ENCODE measurements around the gene PEX13. TPM values are rescaled to one million over a fixed set of nuclear protein-coding genes. Genes with fewer than 3 reads are reported as not detected.
"Not testable (repeated sequence)": the region's sequence is repeated elsewhere in the genome, so short reads cannot be mapped to it uniquely, and the experiment has no call there.

Gene PEX13
- total RNA-seq, 2 donors from 2014 or later, result 18.2 to 19.8 TPM

DNA sequence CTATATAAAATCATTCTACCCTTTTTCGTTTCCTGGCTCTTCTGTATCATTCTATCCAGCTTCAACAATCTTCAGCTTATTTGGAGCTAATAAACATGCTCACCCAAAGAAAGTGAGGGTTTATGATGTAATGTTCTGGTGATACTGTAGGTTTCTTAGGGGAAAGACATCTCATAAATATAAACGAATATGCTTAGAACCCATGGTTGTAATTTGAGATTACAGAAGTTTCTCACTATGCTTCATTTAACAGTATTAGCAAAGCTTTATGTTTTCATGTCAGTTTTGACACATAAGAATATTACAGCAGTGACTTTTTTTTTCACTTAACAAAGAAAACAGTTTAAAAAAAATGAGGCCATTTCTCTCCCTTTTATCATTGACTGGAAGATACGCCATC is 11.8 kb upstream of the PEX13 start:
- Histone ChIP-seq H3K9me3 (no peaks in the 10 kb centered on the region), H3K4me1 (peaks cover 23% of the 10 kb centered on the region), H3K36me3 (replicated peaks in 1 of 2; ENCODE audit: insufficient read depth in 1 of 2, low read depth in 2 of 2) (no peaks in the 10 kb centered on the region), H3K27ac (peak overlapping the region in 3 of 4 donors; percentile 57 to 73 (median 62)), H3K4me3 (no peak overlapping the region), H3K27me3 (no peaks in the 10 kb centered on the region)
- TF ChIP-seq, protein P1, sequence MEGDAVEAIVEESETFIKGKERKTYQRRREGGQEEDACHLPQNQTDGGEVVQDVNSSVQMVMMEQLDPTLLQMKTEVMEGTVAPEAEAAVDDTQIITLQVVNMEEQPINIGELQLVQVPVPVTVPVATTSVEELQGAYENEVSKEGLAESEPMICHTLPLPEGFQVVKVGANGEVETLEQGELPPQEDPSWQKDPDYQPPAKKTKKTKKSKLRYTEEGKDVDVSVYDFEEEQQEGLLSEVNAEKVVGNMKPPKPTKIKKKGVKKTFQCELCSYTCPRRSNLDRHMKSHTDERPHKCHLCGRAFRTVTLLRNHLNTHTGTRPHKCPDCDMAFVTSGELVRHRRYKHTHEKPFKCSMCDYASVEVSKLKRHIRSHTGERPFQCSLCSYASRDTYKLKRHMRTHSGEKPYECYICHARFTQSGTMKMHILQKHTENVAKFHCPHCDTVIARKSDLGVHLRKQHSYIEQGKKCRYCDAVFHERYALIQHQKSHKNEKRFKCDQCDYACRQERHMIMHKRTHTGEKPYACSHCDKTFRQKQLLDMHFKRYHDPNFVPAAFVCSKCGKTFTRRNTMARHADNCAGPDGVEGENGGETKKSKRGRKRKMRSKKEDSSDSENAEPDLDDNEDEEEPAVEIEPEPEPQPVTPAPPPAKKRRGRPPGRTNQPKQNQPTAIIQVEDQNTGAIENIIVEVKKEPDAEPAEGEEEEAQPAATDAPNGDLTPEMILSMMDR (IDR thresholded peaks at IDR 0.05), result no peak
- no peak for TF ChIP-seq POLR2A (IDR thresholded peaks at IDR 0.05)
- WGBS, 2 donors, result 62 to 66% methylated on average over 3 of the region's 3 CpGs
- ATAC-seq, result no peak
- no peak for DNase-seq
- intact Hi-C loops (cut with DNase I), result loop anchor here (10.0 kb wide), 1 partner anchor 211 kb away; no protein-coding TSS in a partner anchor

DNA sequence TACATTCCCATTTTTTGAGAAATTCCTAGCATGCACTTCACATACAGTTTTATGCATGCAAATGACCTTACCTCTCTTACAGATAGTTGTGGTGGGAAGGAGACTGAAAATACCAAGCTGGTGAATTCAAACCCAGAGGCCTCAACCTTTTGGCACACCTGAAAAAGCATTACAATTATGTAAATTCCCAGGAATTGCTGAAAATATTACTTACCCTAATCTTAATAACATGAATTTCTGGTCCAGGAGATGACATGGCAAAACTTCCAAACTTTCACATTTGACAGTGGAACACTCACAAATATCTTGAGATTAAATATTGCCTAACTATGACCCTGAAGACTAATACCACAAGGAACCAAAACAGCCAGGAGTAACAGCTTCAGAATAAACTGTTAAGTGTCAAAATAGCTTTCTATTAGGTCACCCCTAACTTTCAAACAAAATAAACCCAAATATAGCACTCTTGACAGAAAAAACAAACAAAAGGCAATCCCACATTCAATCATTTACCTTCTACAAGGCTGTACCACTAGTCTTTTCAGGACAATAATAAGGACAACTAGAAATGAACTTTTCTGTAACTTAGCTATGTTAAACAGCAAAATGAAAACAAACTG is 10.9 kb upstream of the PEX13 start:
- TF ChIP-seq POLR2A (IDR thresholded peaks at IDR 0.05), result no peak
- TF ChIP-seq, protein P1 (IDR thresholded peaks at IDR 0.05), result no peak
- H3K27ac ChIP-seq, result peak overlapping the region in 3 of 4 donors; percentile 57 to 73 (median 62)
- ATAC-seq (peak; percentile 79), DNase-seq (no peak)
- no peak overlapping the region for H3K4me3 ChIP-seq
- intact Hi-C loops (cut with DNase I), result loop anchor here (10.0 kb wide), 1 partner anchor 212 kb away; no protein-coding TSS in a partner anchor
- peaks cover 26% of the 10 kb centered on the region for H3K4me1 ChIP-seq
- no peaks in the 10 kb centered on the region for H3K9me3 ChIP-seq
- no peaks in the 10 kb centered on the region for H3K27me3 ChIP-seq
- H3K36me3 ChIP-seq (replicated peaks in 1 of 2; ENCODE audit: insufficient read depth in 1 of 2, low read depth in 2 of 2), result no peaks in the 10 kb centered on the region

DNA sequence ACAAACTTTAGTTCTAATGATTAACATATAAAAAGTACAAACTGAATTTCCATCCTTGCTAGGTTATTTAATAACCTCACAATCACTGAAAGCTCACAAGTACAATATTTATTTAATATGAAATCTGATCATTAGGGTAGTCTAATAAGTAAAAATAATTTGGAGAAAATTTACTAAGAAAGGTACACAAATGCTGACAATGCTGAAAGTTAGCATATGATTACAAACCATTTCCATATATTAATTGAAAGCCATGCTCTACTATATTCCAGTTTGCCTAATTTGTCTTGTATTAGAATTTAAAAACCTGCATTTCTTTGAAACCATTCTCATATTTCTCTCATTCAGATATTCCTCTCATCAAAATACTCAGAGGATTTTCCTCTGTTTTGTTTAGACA is 8.2 kb upstream of the PEX13 start:
- intact Hi-C loops (cut with DNase I), result loop anchor here (10.0 kb wide), 1 partner anchor 215 kb away; no protein-coding TSS in a partner anchor
- ATAC-seq, result no peak
- H3K9me3 ChIP-seq, result no peaks in the 10 kb centered on the region
- H3K27ac ChIP-seq, result peak overlapping the region in 1 of 4 donors; percentile 5
- H3K4me1 ChIP-seq, result peaks cover 49% of the 10 kb centered on the region
- H3K36me3 ChIP-seq (replicated peaks in 1 of 2; ENCODE audit: insufficient read depth in 1 of 2, low read depth in 2 of 2), result no peaks in the 10 kb centered on the region
- no peak overlapping the region for H3K4me3 ChIP-seq
- H3K27me3 ChIP-seq, result no peaks in the 10 kb centered on the region
- TF ChIP-seq, protein P1 (IDR thresholded peaks at IDR 0.05), result no peak
- TF ChIP-seq POLR2A (IDR thresholded peaks at IDR 0.05), result no peak
- no peak for DNase-seq

DNA sequence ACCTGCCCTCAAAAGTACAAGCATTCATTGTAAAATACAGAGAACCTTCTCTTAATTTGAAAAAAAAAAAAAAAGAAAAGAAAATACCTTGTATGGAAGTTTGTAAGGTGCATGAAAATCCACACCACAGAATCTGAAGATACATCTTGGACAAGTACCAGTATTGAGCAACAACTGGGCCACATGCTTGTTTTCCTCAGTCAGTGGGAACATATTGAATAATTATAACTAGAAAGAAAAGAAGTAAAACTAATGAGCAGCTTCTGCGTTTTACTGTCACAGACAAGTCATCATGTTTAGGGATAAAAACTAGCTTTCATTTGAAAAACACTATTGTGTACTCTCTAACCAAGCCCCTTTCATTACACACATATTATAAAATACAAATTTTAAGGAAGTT is 5.8 kb upstream of the PEX13 start:
- ATAC-seq (no peak), DNase-seq (peak in 2 of 4 donors; percentile 35 to 44)
- TF ChIP-seq POLR2A (IDR thresholded peaks at IDR 0.05), result no peak
- TF ChIP-seq, protein P1 (IDR thresholded peaks at IDR 0.05), result no peak
- no peak overlapping the region for H3K4me3 ChIP-seq
- H3K27me3 ChIP-seq, result no peaks in the 10 kb centered on the region
- no peaks in the 10 kb centered on the region for H3K9me3 ChIP-seq
- intact Hi-C loops (cut with DNase I), result no loop called here
- H3K27ac ChIP-seq, result peak overlapping the region; percentile 30 to 95 (median 50)
- H3K4me1 ChIP-seq, result peaks cover 49% of the 10 kb centered on the region
- WGBS, 2 donors, result 23 to 35% methylated on average over 1 of the region's 1 CpG
- no peaks in the 10 kb centered on the region for H3K36me3 ChIP-seq (replicated peaks in 1 of 2; ENCODE audit: insufficient read depth in 1 of 2, low read depth in 2 of 2)

DNA sequence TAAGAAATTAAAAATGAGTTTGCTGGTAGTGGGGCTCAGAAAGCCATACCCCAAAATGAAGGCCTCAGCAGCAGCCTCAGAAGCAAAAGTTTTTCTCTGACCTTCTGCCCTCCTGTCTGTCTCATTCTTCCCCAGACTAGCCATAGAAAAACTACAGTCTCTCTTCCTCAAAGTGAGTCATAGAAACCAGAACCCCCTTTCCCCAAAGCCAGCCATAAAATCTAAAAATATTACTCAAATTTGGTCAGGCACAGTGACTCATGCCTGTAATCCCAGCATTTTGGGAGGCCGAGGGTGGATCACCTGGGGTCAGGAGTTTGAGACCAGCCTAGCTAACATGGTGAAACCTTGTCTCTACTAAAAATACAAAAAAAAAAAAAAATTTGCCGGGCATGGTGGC is 5.2 kb upstream of the PEX13 start:
- H3K36me3 ChIP-seq (replicated peaks in 1 of 2; ENCODE audit: insufficient read depth in 1 of 2, low read depth in 2 of 2); intact Hi-C loops (cut with DNase I); ATAC-seq; H3K27me3 ChIP-seq; H3K4me3 ChIP-seq; H3K9me3 ChIP-seq: not testable (repeated sequence)
- WGBS, 2 donors, result 54 to 80% methylated on average over 2 of the region's 2 CpGs
- peaks cover 46% of the 10 kb centered on the region for H3K4me1 ChIP-seq
- DNase-seq, result peak in 1 of 4 donors; percentile 28
- H3K27ac ChIP-seq, result peak overlapping the region; percentile 30 to 95 (median 50)
